Stimulated activated CD8-positive, alpha-beta memory T cell treated with anti-CD3 and anti-CD28 coated beads, Interleukin-7, amount 100 ng/mL, for 48 hours (primary cell): ENCODE data around the gene URB2.
"Not testable (repeated sequence)": the region's sequence is repeated elsewhere in the genome, so short reads cannot be mapped to it uniquely, and the experiment has no call there.

Experiments
- DNase-seq, 2 donors: peaks; one replicate each; pipeline ENCODE4 v3.0.0-alpha.2; 2020; ENCODE audit warnings: low read depth in 1 of 2; ENCODE audit errors: extremely low read depth in 1 of 2

Gene URB2

GRCh38 chr1:229625915-229626831 lies at the start of gene URB2, which contains the start of gene TAF5L:
TSS of gene URB2 (plus strand) at chr1:229626247. CDS start at chr1:229627634, 1,387 bp downstream.
TSS of gene TAF5L (minus strand) at chr1:229626122. CDS start at chr1:229614482, 11,640 bp downstream.
- peak; percentile 73 to 82 for DNase-seq

GRCh38 chr1:229578168-229579058 lies 47.6 kb upstream of the URB2 start:
- DNase-seq: no peak

GRCh38 chr1:229579059-229579673 lies 46.9 kb upstream of the URB2 start:
- DNase-seq: no peak

DNA sequence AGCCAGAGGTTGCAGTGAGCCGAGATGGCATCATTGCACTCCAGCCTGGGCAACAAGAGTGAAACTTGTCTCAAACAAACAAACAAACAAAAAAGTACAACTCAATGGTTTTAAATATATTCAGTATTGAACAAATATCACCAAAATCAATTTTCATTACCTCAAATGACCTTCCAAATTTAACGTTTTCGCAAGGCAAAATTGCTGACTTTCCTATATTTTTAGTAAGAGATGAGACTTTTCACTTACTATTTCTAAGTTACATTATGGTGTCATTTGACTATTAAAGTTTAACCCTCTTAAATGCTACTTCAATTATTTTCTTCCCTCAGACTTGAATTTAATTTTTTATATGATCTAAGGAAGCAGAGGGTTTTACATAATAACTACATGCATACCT lies 44.6 kb upstream of the URB2 start:
- DNase-seq: no peak

DNA sequence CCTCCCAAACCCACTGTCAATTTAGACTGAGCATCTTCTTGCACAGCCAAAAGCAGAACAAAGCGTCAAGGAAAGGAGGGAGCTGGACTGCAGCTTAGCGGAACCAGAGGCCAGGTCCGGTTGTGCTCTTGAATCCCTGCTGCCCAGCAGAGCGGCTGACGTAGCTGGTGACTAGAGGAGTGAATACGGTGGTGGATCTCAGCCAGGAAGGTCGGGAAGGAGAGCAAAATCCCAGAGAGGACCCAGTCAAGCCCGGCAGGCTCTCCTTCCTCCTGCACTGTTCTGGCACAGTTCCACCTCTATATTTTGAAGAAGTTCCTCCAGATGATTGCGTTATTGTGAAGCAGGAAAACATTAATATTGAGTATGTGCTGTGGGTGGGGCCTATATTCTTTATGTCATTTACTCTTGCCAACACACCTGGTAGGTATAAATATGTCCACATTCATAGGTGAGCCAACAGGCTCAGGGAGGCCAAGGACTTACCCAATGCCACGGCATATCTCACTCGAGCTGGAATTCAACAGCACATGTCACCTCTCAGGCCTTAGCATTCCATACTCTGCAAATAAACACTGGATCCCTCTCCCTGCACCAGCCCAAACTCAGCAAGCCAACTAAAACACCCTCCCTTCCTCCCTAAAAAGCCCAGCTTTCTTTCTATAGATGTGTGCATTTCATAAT lies 43.9 kb upstream of the URB2 start:
- no peak for DNase-seq

DNA sequence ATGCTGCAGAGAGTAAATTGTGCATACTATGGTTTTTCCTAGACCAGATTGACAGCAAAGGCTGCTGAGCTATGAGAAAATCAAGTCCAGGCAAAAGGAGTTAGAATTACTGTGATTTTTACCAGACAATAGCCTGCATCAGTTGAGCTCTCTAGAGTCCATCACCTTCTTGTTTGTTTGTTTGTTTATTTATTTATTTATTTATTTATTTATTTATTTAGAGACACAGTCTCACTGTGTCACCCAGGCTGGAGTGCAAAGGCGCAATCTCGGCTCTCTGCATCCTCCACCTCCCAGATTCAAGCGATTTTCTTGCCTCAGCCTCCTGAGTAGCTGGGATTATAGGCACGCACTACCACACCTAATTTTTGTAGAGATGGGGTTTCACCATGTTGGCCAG lies 43.3 kb upstream of the URB2 start:
- no peak for DNase-seq

DNA sequence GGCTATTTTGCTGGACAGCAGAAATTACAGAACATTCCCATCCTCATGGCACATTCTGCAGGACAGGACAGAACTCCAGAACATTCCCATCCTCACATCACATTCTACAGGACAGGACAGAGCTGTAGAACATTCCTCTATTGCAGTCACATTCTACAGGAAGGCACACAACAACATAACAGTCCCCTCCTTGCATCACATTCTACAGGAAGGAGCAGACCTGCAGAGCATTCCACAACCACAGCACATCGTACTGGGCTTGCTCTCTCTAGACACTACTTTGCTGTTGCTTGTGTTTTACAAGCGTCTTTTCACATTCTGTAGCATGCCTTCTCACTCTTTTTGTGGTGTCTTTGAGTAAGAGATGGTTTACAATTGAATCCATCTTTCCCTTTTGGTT lies 40.7 kb upstream of the URB2 start:
- no peak for DNase-seq

DNA sequence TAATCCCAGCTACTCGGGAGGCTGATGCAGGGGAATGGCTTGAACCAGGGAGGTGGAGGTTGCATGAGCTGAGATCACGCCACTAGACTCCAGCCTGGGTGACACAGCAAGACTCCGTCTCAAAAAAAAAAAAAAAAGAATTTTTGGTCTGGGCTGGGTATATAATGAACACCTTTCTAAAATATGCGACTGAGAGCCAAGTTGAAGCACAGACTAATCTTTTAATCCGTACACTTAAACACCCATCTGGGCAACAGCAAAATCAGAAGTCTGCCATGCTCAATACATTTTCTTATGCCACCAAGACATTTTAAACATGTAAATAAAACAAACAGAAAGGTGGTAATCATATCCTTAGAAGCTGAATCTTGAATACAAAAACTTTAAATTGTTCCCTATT lies 35.9 kb upstream of the URB2 start:
- DNase-seq: no peak

DNA sequence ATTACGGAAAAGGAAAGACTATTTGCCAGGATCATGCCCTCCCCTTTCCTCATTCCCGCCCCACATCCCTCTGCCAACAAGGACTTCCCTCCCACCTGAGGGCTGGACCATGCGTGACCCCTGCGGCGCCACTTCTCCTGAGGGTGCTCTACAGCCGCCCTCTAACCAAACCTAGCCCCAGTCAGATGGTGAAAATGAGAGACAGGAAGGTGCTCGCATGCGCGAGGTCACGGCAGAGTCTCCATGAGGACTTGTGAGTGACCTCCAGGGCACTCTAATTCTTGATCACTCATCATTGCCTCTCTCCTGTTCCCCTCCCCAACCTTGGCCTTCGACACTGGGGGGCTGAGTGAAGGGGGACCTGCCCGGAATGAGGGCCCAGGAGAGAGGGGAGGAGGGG lies 32.2 kb upstream of the URB2 start:
- no peak for DNase-seq

- DNase-seq: no peak
These were observed 31.6 kb upstream of the URB2 start for GRCh38 chr1:229594227-229595008.

- DNase-seq: not testable (repeated sequence)
These were observed 30.2 kb upstream of the URB2 start for GRCh38 chr1:229595876-229596275.

- DNase-seq: no peak
These were observed 28.9 kb upstream of the URB2 start for GRCh38 chr1:229596925-229597699.

GRCh38 chr1:229597877-229598276 lies 28.2 kb upstream of the URB2 start:
- no peak for DNase-seq

GRCh38 chr1:229599218-229599954 lies 26.7 kb upstream of the URB2 start:
- DNase-seq: no peak

DNA sequence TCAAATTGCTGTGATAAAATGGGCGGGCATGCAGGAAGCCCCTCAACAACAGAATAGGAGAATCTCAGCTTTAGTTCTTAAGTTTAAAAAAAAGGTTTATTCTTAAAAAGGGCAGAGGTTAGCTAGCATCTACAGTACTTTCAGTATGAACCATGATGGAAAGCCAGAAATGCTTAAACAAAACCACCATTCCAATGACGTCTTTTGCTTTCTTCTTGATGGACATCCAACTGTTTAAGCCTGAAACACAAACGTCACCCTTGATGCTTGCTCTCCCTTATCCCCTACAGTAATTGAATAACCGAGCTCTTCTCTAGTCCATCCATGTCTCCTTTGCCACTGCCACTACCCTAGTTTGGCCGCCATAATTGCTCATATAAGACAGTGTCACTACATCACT lies 25.8 kb upstream of the URB2 start:
- no peak for DNase-seq

DNA sequence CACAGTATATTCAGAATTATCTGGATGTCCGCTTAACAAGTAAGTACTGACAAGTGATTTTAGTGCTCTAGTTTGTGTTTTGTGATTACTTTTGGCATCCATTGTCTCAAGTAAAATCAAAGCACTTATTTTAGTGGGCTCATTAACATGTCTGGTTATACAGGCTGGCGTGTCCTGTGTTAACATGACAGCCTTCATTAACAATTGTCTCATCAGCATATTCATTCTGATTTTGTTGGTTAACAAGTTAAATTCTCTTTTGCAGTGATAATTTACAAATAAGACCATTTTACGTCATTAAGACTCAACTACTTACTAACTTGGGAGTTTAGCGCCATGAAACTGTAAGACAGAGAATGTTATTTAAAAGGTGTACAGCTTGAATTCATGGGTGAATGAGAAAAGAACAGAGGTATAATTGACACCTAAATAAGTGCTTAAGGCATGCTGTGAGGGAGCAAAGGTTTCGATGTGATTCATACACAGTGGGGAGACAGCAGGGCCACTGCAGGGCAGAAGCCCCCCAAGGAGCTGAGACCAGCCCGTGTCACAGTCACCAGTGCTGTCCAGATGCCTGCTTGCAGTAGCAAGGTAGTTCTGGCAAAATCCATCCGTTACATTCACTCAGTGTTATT lies 22.6 kb upstream of the URB2 start:
- no peak for DNase-seq

- DNase-seq: no peak
These were observed 18.7 kb upstream of the URB2 start for GRCh38 chr1:229607370-229607769.

GRCh38 chr1:229608590-229608989 lies 17.5 kb upstream of the URB2 start:
- no peak for DNase-seq
